Trophoblast cell (in vitro differentiated cells and primary cell): ENCODE measurements around the gene NUDT19.
"Not testable (repeated sequence)": the region's sequence is repeated elsewhere in the genome, so short reads cannot be mapped to it uniquely, and the experiment has no call there.

Experiments
- DNase-seq, 2 donors: peaks; one replicate each; pipeline ENCODE4 v3.0.0-alpha.2; 2016
- H2AFZ ChIP-seq: 2 replicates; pipeline ENCODE4 v1.6.1; 2013; ENCODE audit warnings: low read length, moderate library complexity, mild to moderate bottlenecking; ENCODE audit not compliant: insufficient read depth, poor library complexity
- H2AK5ac ChIP-seq: 2 replicates; pipeline ENCODE4 v1.6.1; 2013; ENCODE audit warnings: mild to moderate bottlenecking, low read length
- H2BK120ac ChIP-seq: 2 replicates; pipeline ENCODE4 v1.6.1; 2013; ENCODE audit warnings: low read length, mild to moderate bottlenecking, moderate library complexity; ENCODE audit not compliant: insufficient read depth, poor library complexity
- H2BK12ac ChIP-seq: 2 replicates; pipeline ENCODE4 v1.6.1; 2013; ENCODE audit warnings: mild to moderate bottlenecking, low read length, moderate library complexity
- H2BK5ac ChIP-seq: 2 replicates; pipeline ENCODE4 v1.6.1; 2013; ENCODE audit warnings: low read length, low read depth, moderate library complexity, mild to moderate bottlenecking; ENCODE audit not compliant: poor library complexity
- H3K14ac ChIP-seq: 2 replicates; pipeline ENCODE4 v1.6.1; 2013; ENCODE audit warnings: mild to moderate bottlenecking, low read length
- H3K18ac ChIP-seq: 2 replicates; pipeline ENCODE4 v1.6.1; 2013; ENCODE audit warnings: mild to moderate bottlenecking, low read length
- H3K23ac ChIP-seq: 2 replicates; pipeline ENCODE4 v1.6.1; 2013; ENCODE audit warnings: low read length
- H3K27ac ChIP-seq: 2 replicates; pipeline ENCODE4 v1.5.1; 2013; ENCODE audit warnings: low read depth, mild to moderate bottlenecking, inconsistent platforms, low read length, moderate library complexity
- H3K27me3 ChIP-seq: 2 replicates; pipeline ENCODE4 v1.6.1; 2013; ENCODE audit warnings: inconsistent platforms, mild to moderate bottlenecking, low read length, moderate library complexity; ENCODE audit not compliant: insufficient read depth
- H3K36me3 ChIP-seq, 2 experiments: 1 replicate in 1 of 2; 2 replicates in 1 of 2; pipeline ENCODE4 v1.6.1; 2013; ENCODE audit warnings: low read length in 2 of 2, mild to moderate bottlenecking in 2 of 2, moderate library complexity in 1 of 2; ENCODE audit not compliant: insufficient read depth in 2 of 2, control insufficient read depth in 1 of 2
- H3K4ac ChIP-seq: 2 replicates; pipeline ENCODE4 v1.6.1; 2013; ENCODE audit warnings: low read depth, mild to moderate bottlenecking, low read length, moderate library complexity
- H3K4me1 ChIP-seq, 2 experiments: 1 replicate in 1 of 2; 2 replicates in 1 of 2; pipeline ENCODE4 v1.6.1; 2013; ENCODE audit warnings: low read length in 2 of 2, mild to moderate bottlenecking in 2 of 2, moderate library complexity in 1 of 2; ENCODE audit not compliant: insufficient read depth in 2 of 2, control insufficient read depth in 1 of 2
- H3K4me2 ChIP-seq: 2 replicates; pipeline ENCODE4 v1.6.1; 2013; ENCODE audit warnings: inconsistent platforms, mild to moderate bottlenecking, low read length, moderate library complexity
- H3K4me3 ChIP-seq: 2 replicates; pipeline ENCODE4 v1.5.1; 2013; ENCODE audit warnings: mild to moderate bottlenecking, low read depth, low read length, inconsistent platforms
- H3K79me1 ChIP-seq: one replicate; pipeline ENCODE4 v1.6.1; 2013; ENCODE audit warnings: low read length
- H3K79me2 ChIP-seq: 2 replicates; pipeline ENCODE4 v1.6.1; 2013; ENCODE audit warnings: low read length, mild to moderate bottlenecking; ENCODE audit not compliant: control insufficient read depth, insufficient read depth, poor library complexity
- H3K9ac ChIP-seq: 2 replicates; pipeline ENCODE4 v1.6.1; 2013; ENCODE audit warnings: mild to moderate bottlenecking, low read length
- H3K9me3 ChIP-seq: 2 replicates; pipeline ENCODE4 v1.6.1; 2013; ENCODE audit warnings: low read depth, mild to moderate bottlenecking, control low read depth, inconsistent platforms, low read length; ENCODE audit not compliant: insufficient read depth
- H4K12ac ChIP-seq: 2 replicates; pipeline ENCODE4 v1.6.1; 2013; ENCODE audit warnings: low read depth, mild to moderate bottlenecking, low read length, moderate library complexity
- H4K8ac ChIP-seq: 2 replicates; pipeline ENCODE4 v1.6.1; 2013; ENCODE audit warnings: low read depth, mild to moderate bottlenecking, low read length, moderate library complexity
- H4K91ac ChIP-seq: one replicate; pipeline ENCODE4 v1.6.1; 2013; ENCODE audit warnings: low read depth, mild to moderate bottlenecking, low read length, moderate library complexity
- whole genome bisulfite sequencing: extraction: QIAGEN DNeasy Blood & Tissue Kit; methylation state at CpG from one replicate; pipeline ENCODE4 v1.1.7; 2013; ENCODE audit warnings: missing lambda C conversion rate; ENCODE audit not compliant: insufficient read length, insufficient coverage; ENCODE audit errors: extremely low coverage; 5-methylcytosine and 5-hydroxymethylcytosine counted together

Gene NUDT19

DNA sequence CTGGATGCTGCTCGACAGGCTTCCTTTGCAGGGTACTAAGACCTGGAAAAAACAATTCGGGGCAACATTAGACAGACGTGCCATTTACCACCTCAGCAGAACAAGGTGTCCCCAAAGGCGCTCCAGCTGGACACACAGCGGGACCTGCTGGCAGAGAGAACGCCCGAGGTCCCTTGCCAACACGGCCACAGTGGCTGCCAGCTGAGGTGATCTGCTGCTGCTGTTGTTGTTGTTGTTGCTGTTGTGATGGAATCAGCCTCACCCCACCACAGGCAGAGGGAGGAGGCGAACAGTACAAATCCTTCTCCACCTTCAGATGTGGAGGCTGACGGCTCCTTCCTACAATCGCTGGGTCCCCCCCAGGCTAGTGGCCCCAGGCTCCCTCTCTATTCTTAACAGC is 41.9 kb upstream of the NUDT19 start:
- H2BK5ac ChIP-seq: no peak overlapping the region
- no peak overlapping the region for H3K18ac ChIP-seq
- H3K27me3 ChIP-seq: no peaks in the 10 kb centered on the region
- peaks cover 0 to 6% of the 10 kb centered on the region in 2 experiments for H3K4me1 ChIP-seq
- H4K91ac ChIP-seq: no peak overlapping the region
- H4K12ac ChIP-seq: no peak overlapping the region
- H2AK5ac ChIP-seq: no peak overlapping the region
- H2BK120ac ChIP-seq: no peak overlapping the region
- H3K4me3 ChIP-seq: no peak overlapping the region
- no peak for DNase-seq
- H3K4ac ChIP-seq: no peak overlapping the region
- no peak overlapping the region for H2AFZ ChIP-seq
- H3K4me2 ChIP-seq: no peak overlapping the region
- no peak overlapping the region for H3K27ac ChIP-seq
- no peaks in the 10 kb centered on the region for H3K79me1 ChIP-seq
- peaks cover 2% of the 10 kb centered on the region for H3K79me2 ChIP-seq
- H3K23ac ChIP-seq: no peak overlapping the region
- H3K14ac ChIP-seq: no peak overlapping the region
- no peak overlapping the region for H2BK12ac ChIP-seq
- no peaks in the 10 kb centered on the region for H3K9me3 ChIP-seq
- no peak overlapping the region for H3K9ac ChIP-seq
- no peak overlapping the region for H4K8ac ChIP-seq
- WGBS: no CpG with 5 or more reads among the region's 11 CpGs
- H3K36me3 ChIP-seq: peaks cover 21 to 26% of the 10 kb centered on the region in 2 experiments

DNA sequence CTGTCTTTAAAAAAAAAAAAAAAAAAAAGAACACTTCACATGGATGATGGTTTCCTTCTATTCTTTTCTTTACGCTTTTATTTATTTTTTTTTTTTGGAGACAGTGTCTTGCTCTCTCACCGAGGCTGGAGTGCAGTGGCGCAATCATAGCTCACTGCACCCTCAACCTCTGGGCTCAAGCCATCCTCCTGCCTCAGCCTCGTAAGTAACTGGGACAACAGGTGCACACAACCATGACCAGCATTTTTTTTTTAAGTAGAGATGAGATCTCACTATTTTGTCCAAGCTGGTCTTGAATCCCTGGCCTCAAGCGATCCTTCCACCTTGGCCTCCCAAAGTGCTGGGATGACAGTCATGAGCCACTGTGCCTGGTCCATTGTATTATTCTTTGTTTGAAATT is 41.0 kb upstream of the NUDT19 start:
- H3K14ac ChIP-seq: no peak overlapping the region
- H4K8ac ChIP-seq: no peak overlapping the region
- no peaks in the 10 kb centered on the region for H3K79me1 ChIP-seq
- no peak overlapping the region for H3K4ac ChIP-seq
- no peak overlapping the region for H3K18ac ChIP-seq
- no peak overlapping the region for H2BK120ac ChIP-seq
- no peak overlapping the region for H4K12ac ChIP-seq
- H2AK5ac ChIP-seq: no peak overlapping the region
- H2AFZ ChIP-seq: no peak overlapping the region
- no peak overlapping the region for H3K27ac ChIP-seq
- H3K27me3 ChIP-seq: no peaks in the 10 kb centered on the region
- no peak overlapping the region for H3K4me2 ChIP-seq
- no peak overlapping the region for H3K9ac ChIP-seq
- peak; percentile 30 to 51 for DNase-seq
- H3K9me3 ChIP-seq: no peaks in the 10 kb centered on the region
- H2BK12ac ChIP-seq: no peak overlapping the region
- H3K36me3 ChIP-seq: peaks cover 25% of the 10 kb centered on the region in 2 experiments
- no peak overlapping the region for H2BK5ac ChIP-seq
- WGBS: no CpG with 5 or more reads among the region's 5 CpGs
- H3K4me3 ChIP-seq: no peak overlapping the region
- H3K4me1 ChIP-seq: peaks cover 0 to 6% of the 10 kb centered on the region in 2 experiments
- peaks cover 2% of the 10 kb centered on the region for H3K79me2 ChIP-seq
- no peak overlapping the region for H4K91ac ChIP-seq
- no peak overlapping the region for H3K23ac ChIP-seq

DNA sequence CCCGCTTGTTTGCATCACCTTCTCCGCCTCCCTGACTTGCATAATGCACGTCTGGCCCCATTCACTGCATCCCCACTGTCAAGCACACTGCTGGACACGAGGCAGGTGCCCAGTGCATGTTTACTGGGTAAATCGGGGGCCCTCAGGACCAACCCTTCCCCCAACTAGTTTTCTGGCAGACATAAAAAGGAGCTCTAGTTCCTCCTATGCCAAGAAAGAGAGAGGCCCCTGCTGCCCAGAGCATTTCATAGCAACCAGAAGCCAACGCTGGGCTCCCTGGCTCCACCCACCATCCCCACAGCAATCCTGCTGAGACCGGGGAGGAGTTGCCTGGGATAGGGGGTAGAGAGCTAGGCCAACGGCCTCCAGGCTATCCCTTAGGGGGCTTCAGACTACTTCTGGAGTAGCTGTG is 39.9 kb upstream of the NUDT19 start:
- H3K4me3 ChIP-seq: no peak overlapping the region
- peaks cover 0 to 6% of the 10 kb centered on the region in 2 experiments for H3K4me1 ChIP-seq
- H3K9ac ChIP-seq: no peak overlapping the region
- no peak overlapping the region for H3K14ac ChIP-seq
- no peak overlapping the region for H4K12ac ChIP-seq
- no peaks in the 10 kb centered on the region for H3K79me1 ChIP-seq
- H3K23ac ChIP-seq: no peak overlapping the region
- H2BK5ac ChIP-seq: no peak overlapping the region
- H2BK12ac ChIP-seq: no peak overlapping the region
- H3K9me3 ChIP-seq: no peaks in the 10 kb centered on the region
- no peak overlapping the region for H2AK5ac ChIP-seq
- H3K27me3 ChIP-seq: no peaks in the 10 kb centered on the region
- H4K91ac ChIP-seq: no peak overlapping the region
- no peak overlapping the region for H4K8ac ChIP-seq
- peaks cover 2% of the 10 kb centered on the region for H3K79me2 ChIP-seq
- no peak overlapping the region for H2AFZ ChIP-seq
- H3K4ac ChIP-seq: no peak overlapping the region
- H3K18ac ChIP-seq: no peak overlapping the region
- H3K36me3 ChIP-seq: peaks cover 24 to 29% of the 10 kb centered on the region in 2 experiments
- H3K4me2 ChIP-seq: no peak overlapping the region
- peak in 1 of 2 donors; percentile 39 for DNase-seq
- WGBS: no CpG with 5 or more reads among the region's 8 CpGs
- H3K27ac ChIP-seq: no peak overlapping the region
- no peak overlapping the region for H2BK120ac ChIP-seq

- H3K4ac ChIP-seq, H3K9me3 ChIP-seq: not testable (repeated sequence)
- WGBS: no CpG with 5 or more reads among the region's 13 CpGs
Measured at GRCh38 chr19:32652331-32652730, 39.3 kb upstream of the NUDT19 start.

More at GRCh38 chr19:32652331-32652730, 39.3 kb upstream of the NUDT19 start:
- not testable (repeated sequence) for H3K27ac ChIP-seq, H3K18ac ChIP-seq, H4K91ac ChIP-seq, H3K79me1 ChIP-seq, H3K4me2 ChIP-seq, H3K27me3 ChIP-seq, H3K79me2 ChIP-seq, H3K4me3 ChIP-seq, H2BK120ac ChIP-seq, H2AK5ac ChIP-seq, H2AFZ ChIP-seq, H4K12ac ChIP-seq, H3K23ac ChIP-seq, H4K8ac ChIP-seq, H2BK5ac ChIP-seq, H3K4me1 ChIP-seq, H2BK12ac ChIP-seq, H3K14ac ChIP-seq, H3K9ac ChIP-seq
- H3K36me3 ChIP-seq: peaks cover 19 to 29% of the 10 kb centered on the region in 2 experiments
- peak in 1 of 2 donors; percentile 29 for DNase-seq
